H9 (cell line): Measurements from ENCODE around the gene FOXB1. TPM values are rescaled to one million over a fixed set of nuclear protein-coding genes. Genes with fewer than 3 reads are reported as not detected.

ENCODE experiments used
- DNase-seq: peaks from one replicate; pipeline ENCODE4 v3.0.0-alpha.2; 2017
- H2AFZ ChIP-seq: one replicate; pipeline ENCODE4 v1.6.1; 2013; ENCODE audit warnings: mild to moderate bottlenecking, low read length, control low read depth, moderate library complexity
- H2AK5ac ChIP-seq: 2 replicates; pipeline ENCODE4 v1.6.1; 2013; ENCODE audit warnings: low read length, control low read depth, mixed read lengths; ENCODE audit not compliant: insufficient read length
- H2BK120ac ChIP-seq: one replicate; pipeline ENCODE4 v1.6.1; 2013; ENCODE audit warnings: low read depth, mild to moderate bottlenecking, low read length, control low read depth, inconsistent platforms; ENCODE audit not compliant: poor library complexity, severe bottlenecking
- H2BK12ac ChIP-seq: 2 replicates; pipeline ENCODE4 v1.6.1; 2013; ENCODE audit warnings: low read length, control low read depth, mixed read lengths, low read depth; ENCODE audit not compliant: insufficient read length
- H2BK15ac ChIP-seq: 2 replicates; pipeline ENCODE4 v1.6.1; 2013; ENCODE audit warnings: low read depth, low read length, control low read depth
- H2BK20ac ChIP-seq: one replicate; pipeline ENCODE4 v1.6.1; 2013; ENCODE audit warnings: low read depth, mild to moderate bottlenecking, low read length, control low read depth, inconsistent platforms; ENCODE audit not compliant: poor library complexity, severe bottlenecking
- H2BK5ac ChIP-seq: 2 replicates; pipeline ENCODE4 v1.6.1; 2013; ENCODE audit warnings: low read length, control low read depth, mixed read lengths; ENCODE audit not compliant: insufficient read length
- H3K14ac ChIP-seq: 2 replicates; pipeline ENCODE4 v1.6.1; 2013; ENCODE audit warnings: low read length, control low read depth; ENCODE audit not compliant: insufficient read depth
- H3K18ac ChIP-seq: 2 replicates; pipeline ENCODE4 v1.6.1; 2013; ENCODE audit warnings: low read depth, mild to moderate bottlenecking, mixed read lengths, low read length, control low read depth; ENCODE audit not compliant: insufficient read length
- H3K23ac ChIP-seq: 2 replicates; pipeline ENCODE4 v1.6.1; 2013; ENCODE audit warnings: low read length, control low read depth, mixed read lengths, low read depth; ENCODE audit not compliant: insufficient read length
- H3K23me2 ChIP-seq: 2 replicates; pipeline ENCODE4 v1.6.1; 2013; ENCODE audit warnings: low read depth, mild to moderate bottlenecking, mixed read lengths, low read length, control low read depth; ENCODE audit not compliant: insufficient read length, poor library complexity, severe bottlenecking
- H3K27ac ChIP-seq: 2 replicates; pipeline ENCODE4 v1.5.1; 2013; ENCODE audit warnings: low read length, control low read depth, mixed read lengths, low read depth; ENCODE audit not compliant: insufficient read length
- H3K27me3 ChIP-seq: 2 replicates; pipeline ENCODE4 v1.6.1; 2013; ENCODE audit warnings: low read length, control low read depth, inconsistent platforms; ENCODE audit not compliant: insufficient read depth
- H3K4ac ChIP-seq: 2 replicates; pipeline ENCODE4 v1.6.1; 2013; ENCODE audit warnings: low read depth, mild to moderate bottlenecking, control low read depth, inconsistent platforms, low read length, moderate library complexity
- H3K4me1 ChIP-seq: 2 replicates; pipeline ENCODE4 v1.6.1; 2013; ENCODE audit warnings: low read length, control low read depth, inconsistent platforms; ENCODE audit not compliant: insufficient read depth
- H3K4me2 ChIP-seq: 2 replicates; pipeline ENCODE4 v1.6.1; 2013; ENCODE audit warnings: low read length, control low read depth, mixed read lengths; ENCODE audit not compliant: insufficient read length, insufficient read depth
- H3K56ac ChIP-seq: 2 replicates; pipeline ENCODE4 v1.6.1; 2013; ENCODE audit warnings: low read depth, mild to moderate bottlenecking, mixed read lengths, low read length, control low read depth; ENCODE audit not compliant: insufficient read length
- H3K79me1 ChIP-seq: 2 replicates; pipeline ENCODE4 v1.6.1; 2013; ENCODE audit warnings: low read depth, mild to moderate bottlenecking, moderate library complexity, low read length, control low read depth, inconsistent platforms; ENCODE audit not compliant: insufficient read depth, poor library complexity, severe bottlenecking
- H3K79me2 ChIP-seq: 2 replicates; pipeline ENCODE4 v1.6.1; 2013; ENCODE audit warnings: low read length, control low read depth, inconsistent platforms; ENCODE audit not compliant: insufficient read depth
- H3K9ac ChIP-seq: 2 replicates; pipeline ENCODE4 v1.6.1; 2013; ENCODE audit warnings: low read length, control low read depth, mixed read lengths; ENCODE audit not compliant: insufficient read length; ENCODE audit errors: extremely low read depth
- H3K9me3 ChIP-seq: one replicate; pipeline ENCODE4 v1.6.1; 2013; ENCODE audit warnings: low read depth, low read length, inconsistent platforms; ENCODE audit not compliant: control insufficient read depth
- H3T11ph ChIP-seq: one replicate; pipeline ENCODE4 v1.6.1; 2013; ENCODE audit warnings: mild to moderate bottlenecking, low read length, control low read depth, inconsistent platforms
- H4K20me1 ChIP-seq: one replicate; pipeline ENCODE4 v1.6.1; 2013; ENCODE audit not compliant: control insufficient read depth, insufficient read length, insufficient read depth
- H4K5ac ChIP-seq: 2 replicates; pipeline ENCODE4 v1.6.1; 2013; ENCODE audit warnings: low read depth, mild to moderate bottlenecking, mixed read lengths, low read length, control low read depth; ENCODE audit not compliant: insufficient read length
- H4K8ac ChIP-seq: replicated peaks from 2 replicates; pipeline ENCODE4 v1.6.1; 2013; ENCODE audit warnings: low read length, control low read depth, mixed read lengths, low read depth; ENCODE audit not compliant: insufficient read length
- H4K91ac ChIP-seq: 2 replicates; pipeline ENCODE4 v1.6.1; 2013; ENCODE audit warnings: low read depth, mild to moderate bottlenecking, moderate library complexity, mixed read lengths, low read length, control low read depth; ENCODE audit not compliant: insufficient read length
- H3K27ac Mint-ChIP-seq, 3 experiments: 2 replicates in 2 of 3; 3 replicates in 1 of 3; pipeline ENCODE4 v1.8.0; 2020 to 2021; ENCODE audit warnings: mixed read lengths in 3 of 3, mild to moderate bottlenecking in 1 of 3, moderate library complexity in 1 of 3
- H3K27me3 Mint-ChIP-seq: 2 replicates; pipeline ENCODE4 v1.8.0; 2021; ENCODE audit warnings: low read depth, mild to moderate bottlenecking, moderate library complexity, mixed read lengths
- H3K36me3 Mint-ChIP-seq, 3 experiments: 2 replicates in 2 of 3; 3 replicates in 1 of 3; pipeline ENCODE4 v1.8.0; 2020 to 2021; ENCODE audit warnings: low read depth in 3 of 3, mixed read lengths in 3 of 3; ENCODE audit not compliant: insufficient read depth in 1 of 3
- H3K4me1 Mint-ChIP-seq, 2 experiments: 2 replicates each; pipeline ENCODE4 v1.8.0; 2020; ENCODE audit warnings: mixed read lengths in 2 of 2
- H3K4me3 Mint-ChIP-seq, 2 experiments: 2 replicates in 1 of 2; 3 replicates in 1 of 2; pipeline ENCODE4 v1.8.0; 2020 to 2021; ENCODE audit warnings: mild to moderate bottlenecking in 2 of 2, mixed read lengths in 2 of 2, moderate library complexity in 1 of 2
- H3K9me3 Mint-ChIP-seq, 2 experiments: 2 replicates in 1 of 2; 3 replicates in 1 of 2; pipeline ENCODE4 v1.8.0; 2020; ENCODE audit warnings: mild to moderate bottlenecking in 2 of 2, mixed read lengths in 2 of 2, moderate library complexity in 1 of 2
- CTCF ChIP-seq: fragments of 200-600 bp; sonication (generic); conservative IDR thresholded peaks from 3 replicates; pipeline ENCODE4 v1.8.0; 2021; ENCODE audit warnings: antibody characterized with exemption, mild to moderate bottlenecking
- WGBS: extraction: QIAGEN DNeasy Blood & Tissue Kit; methylation state at CpG from one replicate; pipeline ENCODE4 v1.1.7; 2013; ENCODE audit warnings: missing lambda C conversion rate, low lambda C conversion rate, mixed read lengths; ENCODE audit not compliant: insufficient read length; ENCODE audit errors: extremely low coverage; 5-methylcytosine and 5-hydroxymethylcytosine counted together
- total RNA-seq: library from RNA; stranded (reverse); gene quantifications from 2 replicates; pipeline ENCODE4 v1.2.1, GENCODE V29; 2021

Gene FOXB1
- total RNA-seq, 1 experiment from 2014 or later, result 3.5 TPM

GRCh38 chr15:60004846-60005351, 788 bp downstream of the FOXB1 start:
- no peak overlapping the region for H3K23ac ChIP-seq
- H3K27me3 Mint-ChIP-seq, result peaks cover 88% of the 10 kb centered on the region
- peak overlapping the region; percentile 99 for H3K4me2 ChIP-seq

More at GRCh38 chr15:60004846-60005351, 788 bp downstream of the FOXB1 start:
- no peak overlapping the region for H2BK20ac ChIP-seq
- WGBS, result no CpG with 5 or more reads among the region's 44 CpGs
- no peak overlapping the region for H2BK5ac ChIP-seq
- H4K8ac ChIP-seq, result no peak overlapping the region
- H3K14ac ChIP-seq, result no peak overlapping the region; the same call in 1 of the 2 replicates
- peaks cover 8% of the 10 kb centered on the region; the same call in 1 of the 2 replicates for H3K4me1 ChIP-seq
- no peak overlapping the region for H2BK120ac ChIP-seq
- H3K79me2 ChIP-seq, result no peaks in the 10 kb centered on the region
- H3K4ac ChIP-seq, result no peak overlapping the region
- Mint-ChIP-seq H3K9me3 (no peaks in the 10 kb centered on the region), H3K27ac (no peak overlapping the region), H3K4me3 (peak overlapping the region; percentile 80 to 95), H3K36me3 (peaks cover 0 to 2% (median 0%) of the 10 kb centered on the region in 3 experiments; a peak in 1 of 7 replicates), H3K4me1 (peaks cover 73 to 81% of the 10 kb centered on the region in 2 experiments)
- H4K91ac ChIP-seq, result no peak overlapping the region
- H2AFZ ChIP-seq, result no peak overlapping the region
- peak; percentile 71 for DNase-seq
- no peak overlapping the region for H3K27ac ChIP-seq
- H2BK12ac ChIP-seq, result no peak overlapping the region
- no peak overlapping the region for H4K5ac ChIP-seq
- H3K23me2 ChIP-seq, result peaks cover 54% of the 10 kb centered on the region
- H4K20me1 ChIP-seq, result no peaks in the 10 kb centered on the region
- H3K9me3 ChIP-seq, result no peaks in the 10 kb centered on the region
- no peak overlapping the region for H3T11ph ChIP-seq
- H3K56ac ChIP-seq, result no peak overlapping the region
- no peak overlapping the region for H3K9ac ChIP-seq
- H3K79me1 ChIP-seq, result no peaks in the 10 kb centered on the region
- no peak overlapping the region for H3K18ac ChIP-seq
- no peak for TF ChIP-seq CTCF
- H2BK15ac ChIP-seq, result no peak overlapping the region
- peaks cover 34% of the 10 kb centered on the region for H3K27me3 ChIP-seq
- H2AK5ac ChIP-seq, result no peak overlapping the region
